Omental fat pad (tissue), 4 donors: ENCODE data around the gene METTL16. TPM values are rescaled to one million over a fixed set of nuclear protein-coding genes. Genes with fewer than 3 reads are reported as not detected.

Experiments used
- ATAC-seq: fragments of 150-250 bp; one replicate; pipeline ENCODE4 v1.9.1; 2016; ENCODE audit warnings: mild to moderate bottlenecking, moderate library complexity; ENCODE audit not compliant: low FRiP score
- DNase-seq: peaks from one replicate; pipeline ENCODE4 v3.0.0-alpha.2; 2019; ENCODE audit warnings: low spot score
- CTCF ChIP-seq, 3 donors: fragments of 450-650 bp; IDR thresholded peaks; one replicate each; pipeline ENCODE4 v1.5.1; 2016 to 2017; ENCODE audit warnings: antibody characterized with exemption in 3 of 3, mild to moderate bottlenecking in 3 of 3, moderate library complexity in 2 of 3
- total RNA-seq, 4 donors: library from RNA; depleted of rRNA; stranded (reverse); fragments of >200 nt; gene quantifications; one replicate each; pipeline ENCODE4 v1.1.0, GENCODE V29; 2016

The METTL16 gene
- total RNA-seq, 4 donors from 2014 or later, result 12.6 to 45.1 (median 19.1) TPM

DNA sequence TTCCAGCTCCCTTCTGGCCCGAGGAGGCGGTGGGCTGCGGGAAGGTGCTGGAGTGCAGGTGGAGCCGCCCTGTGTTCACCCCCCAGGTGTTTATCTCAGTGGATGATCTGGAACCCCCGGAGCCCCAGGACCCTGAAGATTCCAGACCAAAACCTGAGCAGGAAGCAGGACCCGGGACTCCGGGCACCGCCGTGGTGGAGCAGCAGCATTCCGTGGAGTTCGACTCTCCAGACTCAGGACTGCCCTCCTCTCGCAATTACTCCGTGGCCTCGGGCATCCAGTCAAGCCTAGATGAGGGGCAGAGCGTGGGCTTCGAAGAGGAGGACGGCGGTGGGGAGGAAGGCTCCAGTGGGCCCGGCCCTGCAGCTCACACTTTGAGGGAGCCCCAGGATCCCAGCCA is 136.3 kb downstream of the METTL16 start:
- DNase-seq (no peak), ATAC-seq (no peak)
- TF ChIP-seq CTCF (IDR thresholded peaks at IDR 0.05), result no peak

DNA sequence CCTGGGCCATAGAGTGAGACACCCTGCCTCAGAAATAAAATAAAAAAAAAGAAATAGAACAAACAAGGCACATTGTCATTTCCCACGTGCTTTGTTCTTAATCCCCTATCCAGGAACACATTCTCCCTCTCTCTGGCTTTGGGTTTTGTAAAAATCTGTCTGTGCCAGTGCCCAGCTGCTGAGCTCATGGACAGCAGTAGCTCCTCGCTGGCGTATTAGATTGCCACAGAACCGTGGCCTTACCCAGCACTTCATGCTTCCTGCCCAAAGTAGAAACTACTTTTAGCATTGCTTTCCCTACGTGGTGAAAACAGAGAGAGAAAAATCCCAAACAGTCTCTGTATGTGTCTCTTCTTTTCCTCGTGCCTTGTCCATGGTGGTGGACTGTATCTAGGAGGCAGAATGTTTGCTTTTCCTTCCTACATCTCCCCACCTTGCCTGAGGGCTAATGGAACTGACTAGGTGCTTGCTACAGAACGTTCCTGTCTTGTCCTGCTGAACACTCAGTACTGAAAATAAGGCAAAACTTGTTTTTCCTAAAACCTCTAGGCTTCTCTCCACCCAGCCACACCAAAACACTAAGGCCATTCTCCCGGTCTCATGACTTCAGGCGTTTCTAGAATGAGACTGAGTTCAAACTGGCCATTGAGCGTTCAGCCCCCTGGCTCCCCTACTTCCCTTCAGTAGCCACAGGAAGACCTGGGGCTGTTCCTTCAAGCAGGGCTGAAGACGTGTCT is 137.0 kb downstream of the METTL16 start:
- no peak for TF ChIP-seq CTCF (IDR thresholded peaks at IDR 0.05)
- ATAC-seq (no peak), DNase-seq (no peak)

DNA sequence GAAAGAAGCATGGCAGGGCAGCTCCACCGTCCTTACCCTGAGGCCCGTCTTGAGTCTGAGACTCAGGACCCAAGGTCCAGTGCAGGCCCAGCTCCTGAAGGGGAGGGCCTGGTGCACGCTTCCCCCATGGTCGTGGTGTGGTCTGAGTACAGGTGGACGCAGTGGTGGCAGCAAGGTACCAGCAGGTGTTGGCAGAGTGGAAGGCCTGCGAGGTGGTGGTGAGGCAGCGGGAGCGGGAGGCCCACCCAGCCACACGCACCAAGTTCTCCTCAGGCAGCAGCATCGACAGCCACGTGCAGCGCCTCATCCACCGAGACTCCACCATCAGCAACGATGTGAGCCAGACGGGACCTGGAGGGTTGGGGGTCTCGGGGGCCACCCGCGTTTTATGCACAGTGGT is 138.5 kb downstream of the METTL16 start:
- DNase-seq, result no peak
- no peak for TF ChIP-seq CTCF (IDR thresholded peaks at IDR 0.05)

GRCh38 chr17:2372681-2373080 is 139.0 kb downstream of the METTL16 start:
- no peak for TF ChIP-seq CTCF (IDR thresholded peaks at IDR 0.05)
- DNase-seq (no peak), ATAC-seq (no peak)

More for the DNA sequence above, 138.5 kb downstream of the METTL16 start:
- no peak for ATAC-seq

GRCh38 chr17:2372180-2372579 is 139.5 kb downstream of the METTL16 start:
- no peak for DNase-seq
- no peak for TF ChIP-seq CTCF (IDR thresholded peaks at IDR 0.05)
- ATAC-seq, result no peak

DNA sequence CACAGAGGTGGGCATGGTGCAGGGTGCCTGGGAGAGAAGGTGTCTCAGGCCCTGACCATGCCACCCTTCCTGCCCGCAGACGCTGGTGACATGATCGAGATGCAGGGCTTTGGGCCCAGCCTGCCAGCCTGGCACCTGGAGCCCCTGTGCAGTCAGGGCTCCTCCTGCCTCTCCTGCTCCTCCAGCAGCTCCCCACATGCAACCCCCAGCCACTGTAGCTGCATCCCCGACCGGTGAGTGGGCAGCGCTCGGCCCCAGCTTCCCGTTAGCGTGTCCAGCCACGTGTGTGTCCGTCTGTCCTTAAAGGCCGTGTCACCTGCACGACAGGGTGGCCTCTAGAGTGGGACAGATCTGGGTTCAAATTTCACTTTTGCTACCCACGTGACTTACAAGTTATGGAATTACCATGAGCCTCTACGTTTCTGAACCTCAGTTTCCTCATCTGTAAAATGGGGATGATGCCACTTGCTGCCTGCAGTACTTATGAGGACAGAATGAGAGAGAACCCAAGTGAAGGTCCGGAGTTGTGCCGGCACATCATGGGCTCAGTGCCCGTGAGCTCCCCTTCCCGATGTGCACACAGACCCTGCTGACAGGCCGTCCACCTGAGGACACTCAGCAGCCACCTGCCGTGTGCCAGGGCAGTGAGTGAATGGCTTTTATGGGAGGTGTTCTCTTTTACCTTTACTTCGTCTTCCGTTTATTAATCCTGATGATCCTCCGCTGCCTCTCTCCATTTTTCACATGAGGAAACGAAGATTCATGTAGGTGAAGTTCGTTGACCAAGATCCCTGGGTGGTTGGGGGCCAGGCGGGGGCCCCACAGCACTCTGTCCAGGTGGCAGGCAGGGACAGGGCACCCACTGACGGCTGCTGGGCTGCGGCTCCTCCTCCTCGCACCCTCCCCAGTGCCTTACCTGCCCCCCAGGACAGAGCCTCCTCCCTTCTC is 140.2 kb downstream of the METTL16 start:
- DNase-seq, result no peak
- no peak for TF ChIP-seq CTCF (IDR thresholded peaks at IDR 0.05)
- ATAC-seq, result no peak
